NCI-H748 (cell line): ENCODE results near the gene CD2.

Experiments used
- DNase-seq: peaks from one replicate; lab custom pipeline; 2025; ENCODE audit not compliant: unreplicated experiment; lab: John Stamatoyannopoulos, UW

CD2 gene

DNA sequence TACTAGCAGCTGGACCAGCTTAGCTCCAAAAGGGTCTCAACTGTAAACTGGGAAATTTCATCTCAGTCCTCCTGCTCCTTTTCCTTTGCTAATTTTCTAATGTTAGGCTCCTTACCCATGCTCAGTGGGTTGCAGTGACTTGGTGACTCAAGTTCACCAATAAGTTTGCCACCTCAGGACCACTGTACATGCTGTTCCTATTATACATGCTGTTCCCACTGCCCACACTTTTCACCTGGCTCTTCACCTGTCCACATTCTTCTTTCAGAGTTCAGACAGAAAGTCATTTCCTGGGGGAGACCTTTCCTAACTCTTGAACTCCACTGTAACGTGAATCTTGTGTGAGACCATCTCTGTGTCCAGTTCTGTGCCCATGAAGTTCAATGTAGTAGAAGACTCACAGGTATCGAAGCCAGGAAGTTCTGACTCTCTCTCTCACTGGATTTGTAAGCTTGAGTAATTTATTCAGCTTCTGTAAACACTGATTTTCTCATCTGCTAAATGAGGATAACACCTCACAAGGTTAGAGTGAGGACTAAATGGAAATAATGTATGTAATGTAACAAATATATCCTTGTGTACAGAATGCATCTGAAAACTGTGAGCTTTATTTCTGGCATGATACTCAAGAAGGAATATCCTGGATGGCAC lies 17.9 kb downstream of the CD2 start:
- DNase-seq, result no peak

DNA sequence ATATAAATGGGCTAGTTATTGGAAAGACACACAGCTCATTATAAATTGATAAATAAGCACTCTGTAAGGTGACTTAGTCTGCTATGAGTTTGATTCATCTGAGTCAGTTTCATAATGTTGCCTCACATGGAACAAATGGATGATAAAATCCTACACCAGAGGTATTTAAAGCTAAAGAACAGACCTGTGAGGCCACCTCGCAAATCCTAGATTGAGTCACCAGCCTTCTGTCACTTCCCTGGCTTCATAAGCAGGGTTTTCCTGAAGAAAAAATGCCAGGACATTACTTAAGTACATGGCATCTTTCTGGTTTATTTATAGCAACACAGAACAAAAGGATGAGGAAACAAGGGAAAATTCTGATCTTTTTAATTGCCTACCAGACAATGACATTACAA lies 18.4 kb downstream of the CD2 start:
- DNase-seq, result no peak

DNA sequence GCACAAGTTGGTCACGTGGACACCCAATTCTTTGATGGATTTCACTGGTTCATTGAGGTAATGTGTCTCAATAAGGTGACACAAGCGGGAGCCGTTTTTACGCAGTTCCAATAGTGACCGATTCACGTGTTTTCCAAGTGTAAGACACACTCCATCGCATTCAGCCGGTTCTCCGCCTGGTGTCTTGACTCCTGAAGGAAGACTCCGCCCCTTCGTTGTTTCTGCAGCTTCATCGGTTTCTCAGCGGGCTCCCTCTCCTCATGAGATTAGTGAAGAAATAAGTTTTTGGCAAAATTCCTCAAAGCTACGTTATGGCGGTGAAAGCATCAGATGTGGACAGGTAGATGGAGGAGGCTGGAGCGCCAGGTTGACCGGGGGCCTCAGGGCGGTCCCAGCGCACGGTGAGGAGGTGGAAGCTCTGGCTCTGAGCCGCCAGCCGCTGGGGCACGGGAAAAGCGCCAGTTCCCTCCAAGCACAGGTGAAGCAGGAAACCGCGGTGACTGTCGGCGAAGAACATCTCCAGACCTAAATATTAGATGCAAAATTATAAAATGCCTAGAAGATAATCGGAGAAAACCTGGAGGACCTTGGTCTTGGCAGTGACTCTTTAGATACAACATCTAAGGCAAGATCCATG lies 21.0 kb downstream of the CD2 start:
- no peak for DNase-seq

DNA sequence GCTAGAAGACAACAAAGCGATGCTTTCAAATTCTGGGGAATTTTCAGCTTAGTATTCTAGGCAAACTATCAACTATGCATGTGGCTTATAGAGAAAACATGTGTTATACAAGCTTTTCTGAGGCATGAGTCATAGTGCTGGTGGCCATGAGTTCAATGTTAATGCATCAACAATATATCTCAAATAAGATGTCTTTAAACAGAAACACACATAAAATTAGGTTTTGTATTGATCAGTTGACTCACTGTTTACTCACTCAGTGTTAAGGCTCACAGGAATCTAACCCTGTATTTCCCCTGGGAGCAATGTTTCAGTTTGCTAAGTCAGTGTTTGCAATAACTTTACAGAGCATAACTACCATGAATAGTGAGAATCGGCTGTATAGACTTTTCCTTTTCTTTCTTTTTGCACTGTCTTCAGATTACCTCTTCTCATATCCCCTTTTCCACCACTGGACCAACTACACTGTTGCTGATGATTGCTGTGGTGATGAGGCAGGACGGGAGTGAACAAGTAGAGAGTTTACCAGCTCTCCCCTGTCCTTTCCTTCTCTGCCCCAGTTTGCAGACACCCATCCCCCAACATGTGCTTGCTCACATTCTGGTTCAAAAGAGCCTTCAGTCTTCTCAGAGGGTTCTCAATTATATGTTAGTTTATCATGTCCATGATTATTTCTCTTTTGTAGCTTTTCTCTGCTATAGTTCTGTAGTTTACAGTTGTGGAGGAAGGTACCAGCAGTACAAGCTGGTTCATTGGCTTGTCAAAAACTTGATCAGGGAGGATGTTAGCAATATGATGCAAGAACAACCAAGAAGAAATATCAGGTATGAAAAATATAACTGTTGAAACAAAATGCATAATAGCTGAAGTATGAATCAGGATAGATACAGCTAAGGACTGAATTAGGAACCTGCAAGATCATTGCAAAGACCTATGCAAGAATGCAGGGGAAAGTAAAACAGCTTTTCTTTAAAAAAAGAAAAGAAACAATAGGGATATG lies 23.9 kb downstream of the CD2 start:
- DNase-seq, result no peak

DNA sequence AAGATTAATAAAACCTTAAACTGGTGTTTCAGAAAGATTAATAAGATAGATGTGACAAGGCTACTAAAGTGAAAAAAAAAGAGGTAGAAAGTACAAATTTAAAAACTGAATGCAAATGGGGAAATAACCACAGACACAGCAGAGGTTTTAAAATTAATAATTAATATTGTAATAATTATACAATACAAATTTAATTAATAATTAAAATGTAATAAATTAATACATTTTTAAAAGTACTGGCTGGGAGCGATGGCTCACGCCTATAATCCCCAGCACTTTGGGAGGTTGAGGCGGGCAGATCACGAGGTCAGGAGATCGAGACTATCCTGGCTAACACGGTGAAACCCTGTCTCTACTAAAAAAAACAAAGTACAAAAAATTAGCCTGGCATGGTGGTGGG lies 26.8 kb downstream of the CD2 start:
- DNase-seq, result no peak

DNA sequence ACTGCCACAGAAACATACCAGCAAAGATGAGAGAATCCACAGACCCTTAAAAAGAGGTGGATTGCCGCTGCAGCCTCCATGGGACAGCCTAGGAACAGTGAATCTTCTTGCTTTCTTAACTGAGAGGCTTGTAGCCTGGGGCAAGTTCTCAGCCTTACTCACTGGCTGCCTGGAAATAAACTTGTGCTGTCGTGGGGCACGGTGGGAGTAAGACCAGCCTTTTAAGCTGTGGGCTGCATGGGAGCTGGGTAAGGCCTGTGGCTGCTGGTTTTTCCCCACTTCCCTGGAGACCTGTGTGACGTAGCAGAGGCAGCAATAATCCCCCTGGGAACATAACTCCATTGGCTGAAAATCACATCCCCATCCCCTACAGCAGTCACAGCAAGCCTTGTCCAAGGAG lies 30.8 kb downstream of the CD2 start:
- DNase-seq, result no peak

DNA sequence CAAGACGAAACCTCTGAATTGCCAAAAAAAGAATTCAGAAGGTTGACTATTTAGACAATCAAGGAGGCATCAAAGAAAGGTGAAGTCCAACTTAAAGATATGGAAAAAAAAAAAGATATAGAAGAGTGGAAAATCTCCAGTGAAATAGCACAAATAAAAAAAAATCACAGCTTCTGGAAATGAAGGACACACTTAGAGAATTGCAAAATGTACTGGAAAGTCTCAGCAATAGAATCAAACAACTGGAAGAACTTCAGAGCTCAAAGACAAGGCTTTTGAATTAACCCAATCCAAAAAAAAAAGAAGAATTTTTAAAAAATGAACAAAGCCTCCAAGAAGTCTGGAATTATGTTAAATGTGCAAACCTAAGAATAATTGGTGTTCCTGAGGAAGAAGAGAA lies 31.8 kb downstream of the CD2 start:
- no peak for DNase-seq

DNA sequence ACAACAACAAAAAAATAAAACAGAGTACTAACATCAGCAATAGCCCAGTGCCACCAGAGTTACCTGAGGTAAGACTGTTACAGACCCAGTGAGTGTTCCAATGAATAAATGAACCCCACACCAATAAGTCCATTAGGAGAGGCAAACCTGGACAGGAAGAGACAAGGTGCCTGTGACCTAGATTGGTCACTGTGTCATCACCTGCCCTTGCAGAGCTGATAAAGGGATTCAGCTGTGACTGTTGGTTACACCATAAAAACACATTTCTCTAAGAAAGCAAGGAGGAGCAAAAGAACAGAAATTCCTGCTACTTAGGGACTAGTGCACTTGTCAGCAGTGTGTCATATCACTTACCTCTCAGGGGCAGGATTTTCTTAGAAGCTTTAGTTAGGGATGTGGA lies 37.5 kb downstream of the CD2 start:
- DNase-seq, result no peak

DNA sequence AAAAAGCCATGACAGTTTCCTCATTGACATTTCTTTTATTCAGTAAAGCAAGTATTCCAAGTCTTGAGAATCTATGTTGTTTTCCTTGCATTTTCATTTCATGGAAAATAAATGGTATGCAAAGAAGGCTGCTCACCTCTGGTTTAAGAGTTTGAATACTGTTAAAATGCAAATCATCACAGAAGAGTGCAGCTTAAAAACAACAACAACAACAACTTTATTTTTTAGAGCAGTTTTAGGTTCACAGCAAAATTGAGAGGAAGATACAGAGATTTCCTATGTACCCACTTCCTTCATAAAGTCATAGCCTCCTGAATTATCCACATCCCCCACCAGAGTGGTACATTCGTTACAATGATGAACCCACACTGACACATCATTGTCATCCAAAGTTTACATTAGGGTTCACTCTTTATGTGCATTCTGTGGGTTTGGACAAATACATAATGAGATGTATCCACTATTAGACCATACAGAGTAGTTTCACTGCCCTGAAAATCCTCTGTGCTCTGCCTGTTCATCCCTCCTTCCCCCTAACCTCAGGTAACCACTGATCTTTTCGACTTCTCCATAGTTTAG lies 39.2 kb downstream of the CD2 start:
- no peak for DNase-seq

DNA sequence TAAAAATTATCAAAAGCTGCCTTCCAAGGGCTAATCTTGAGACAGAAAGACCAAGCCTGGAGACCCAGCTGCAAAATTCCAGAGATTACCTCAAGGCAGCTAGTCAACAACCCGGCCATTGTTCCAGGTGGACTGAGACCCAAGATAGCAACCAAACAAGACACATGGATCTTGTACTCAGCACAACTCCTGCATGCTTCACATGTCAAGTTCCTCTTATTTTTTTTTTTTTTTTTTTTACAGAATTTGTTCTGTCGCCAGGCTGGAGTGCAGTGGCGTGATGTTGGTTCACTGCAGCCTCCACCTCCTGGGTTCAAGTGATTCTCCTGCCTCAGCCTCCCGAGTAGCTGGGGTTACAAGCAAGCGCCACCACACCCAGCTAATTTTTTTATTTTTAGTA lies 40.1 kb downstream of the CD2 start:
- DNase-seq, result no peak

DNA sequence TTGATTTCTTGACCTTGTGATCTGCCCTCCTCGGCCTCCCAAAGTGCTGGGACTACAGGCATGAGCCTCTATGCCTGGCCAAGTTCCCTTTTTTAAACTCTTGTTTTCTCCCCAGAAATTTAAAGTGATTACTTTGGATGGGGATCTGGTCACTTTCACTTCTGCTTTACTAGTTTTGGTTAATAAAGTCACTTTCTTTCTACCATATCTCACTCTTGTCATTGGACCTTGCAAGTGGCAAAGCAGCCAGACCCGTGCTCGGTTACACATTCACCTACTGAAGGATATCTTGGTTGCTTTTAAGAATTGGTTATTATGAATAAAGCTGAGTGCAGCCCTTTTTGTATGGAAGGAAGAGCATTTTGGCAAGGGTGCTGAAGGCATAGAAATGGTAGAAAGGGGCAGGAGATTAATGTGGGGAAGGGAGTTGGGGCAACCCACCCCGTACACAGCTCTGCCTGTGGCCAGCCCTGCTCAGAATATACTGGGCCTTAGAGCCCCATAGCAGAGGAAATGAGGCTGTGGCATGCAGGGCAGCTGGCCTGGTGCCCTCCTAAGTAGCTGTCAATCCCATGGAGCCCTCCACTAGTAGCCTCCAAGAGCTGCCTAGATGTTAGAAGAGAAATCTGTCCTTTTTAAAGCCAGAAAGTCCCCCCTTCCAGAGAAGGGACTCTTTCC lies 40.7 kb downstream of the CD2 start:
- no peak for DNase-seq

DNA sequence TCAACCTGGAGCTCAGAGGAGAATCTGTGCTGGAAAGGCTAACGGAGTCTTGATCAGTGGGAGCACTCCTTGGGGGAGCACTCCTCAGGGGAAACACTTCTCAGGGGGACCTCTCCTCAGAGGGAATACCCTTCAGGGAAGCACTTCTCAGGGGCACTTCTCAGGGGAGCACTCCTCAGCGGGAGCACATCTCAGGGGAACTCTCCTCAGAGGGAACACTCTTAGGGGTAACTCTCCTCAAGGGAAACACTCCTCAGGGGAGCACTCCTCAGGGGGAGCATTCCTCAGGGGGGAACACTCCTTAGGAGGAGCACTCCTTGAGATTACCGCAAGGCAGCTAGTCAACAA lies 41.2 kb downstream of the CD2 start:
- no peak for DNase-seq

DNA sequence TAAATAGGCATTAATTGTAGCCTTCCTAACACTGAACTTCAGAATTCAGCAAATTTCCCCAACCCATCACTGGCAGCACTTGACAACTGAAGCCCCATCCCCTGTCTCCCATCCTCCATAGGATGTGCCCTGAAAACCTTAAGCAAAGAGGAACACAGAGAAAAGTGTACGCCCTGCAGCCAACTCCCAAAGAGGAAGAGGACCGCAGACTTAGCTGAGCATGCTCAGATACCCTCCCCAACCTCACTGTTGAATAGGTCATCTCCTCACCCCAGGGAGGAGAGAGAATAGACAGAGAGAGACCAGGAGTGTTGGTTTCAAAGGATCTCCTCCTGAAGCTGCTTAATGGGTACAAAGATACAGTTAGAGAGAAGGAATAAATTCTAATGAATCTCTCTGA lies 50.5 kb downstream of the CD2 start:
- DNase-seq, result no peak

DNA sequence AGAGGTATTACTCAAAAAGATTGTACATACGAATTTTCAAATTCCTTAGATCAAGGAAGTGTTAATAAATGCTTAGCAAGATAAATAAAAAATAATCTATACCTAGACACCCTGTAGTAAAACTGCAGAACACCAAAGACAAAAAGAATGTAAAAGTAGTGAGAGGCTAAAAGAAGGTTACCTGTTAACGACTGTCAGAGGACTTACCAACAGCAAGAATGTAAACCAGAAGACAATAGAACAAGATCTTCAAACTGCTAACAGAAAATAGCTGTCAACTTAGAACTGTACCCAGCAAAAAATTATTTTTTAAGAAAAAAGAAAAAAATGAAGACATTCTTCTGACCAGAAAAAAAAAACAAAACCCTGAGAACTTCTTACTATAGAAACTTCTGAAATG lies 51.2 kb downstream of the CD2 start:
- no peak for DNase-seq

DNA sequence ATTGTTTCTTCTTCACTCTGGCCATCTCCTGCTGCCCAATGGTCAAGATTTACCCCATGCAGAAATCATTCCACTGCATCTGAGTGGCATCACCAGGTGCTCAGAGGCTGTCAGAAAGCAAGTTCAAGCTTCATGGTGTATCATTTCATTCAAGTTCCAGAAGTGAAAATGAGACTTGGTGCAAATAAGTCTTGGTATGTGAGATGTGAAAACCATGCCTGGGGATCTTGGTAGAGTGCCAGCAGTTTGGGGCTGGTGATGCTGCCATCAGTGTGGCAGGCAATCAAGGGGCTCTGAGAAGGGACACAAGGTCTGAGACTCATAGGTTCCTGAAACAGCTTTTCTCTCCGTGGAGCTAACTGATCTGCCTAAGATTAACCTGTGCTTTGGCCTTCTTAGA lies 52.0 kb downstream of the CD2 start:
- DNase-seq, result no peak

DNA sequence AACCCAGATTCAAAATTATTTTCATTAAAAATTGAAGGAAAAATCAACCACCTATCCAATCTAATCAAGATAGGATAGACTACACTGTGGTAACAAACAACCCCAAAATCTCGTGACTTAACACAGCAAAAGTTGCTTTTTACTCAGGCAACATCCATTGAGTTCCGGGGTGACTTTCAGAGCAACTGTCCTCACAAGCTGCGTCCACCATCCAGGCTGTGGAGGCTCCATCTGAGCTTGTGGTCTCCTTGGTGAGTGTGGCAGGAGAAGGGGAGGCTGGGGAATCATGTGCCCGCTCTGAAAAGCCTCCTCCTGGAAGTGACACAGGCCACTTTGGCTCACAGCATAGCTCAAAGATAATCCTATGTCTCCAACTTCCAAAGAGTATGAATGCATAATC lies 52.4 kb downstream of the CD2 start:
- no peak for DNase-seq

DNA sequence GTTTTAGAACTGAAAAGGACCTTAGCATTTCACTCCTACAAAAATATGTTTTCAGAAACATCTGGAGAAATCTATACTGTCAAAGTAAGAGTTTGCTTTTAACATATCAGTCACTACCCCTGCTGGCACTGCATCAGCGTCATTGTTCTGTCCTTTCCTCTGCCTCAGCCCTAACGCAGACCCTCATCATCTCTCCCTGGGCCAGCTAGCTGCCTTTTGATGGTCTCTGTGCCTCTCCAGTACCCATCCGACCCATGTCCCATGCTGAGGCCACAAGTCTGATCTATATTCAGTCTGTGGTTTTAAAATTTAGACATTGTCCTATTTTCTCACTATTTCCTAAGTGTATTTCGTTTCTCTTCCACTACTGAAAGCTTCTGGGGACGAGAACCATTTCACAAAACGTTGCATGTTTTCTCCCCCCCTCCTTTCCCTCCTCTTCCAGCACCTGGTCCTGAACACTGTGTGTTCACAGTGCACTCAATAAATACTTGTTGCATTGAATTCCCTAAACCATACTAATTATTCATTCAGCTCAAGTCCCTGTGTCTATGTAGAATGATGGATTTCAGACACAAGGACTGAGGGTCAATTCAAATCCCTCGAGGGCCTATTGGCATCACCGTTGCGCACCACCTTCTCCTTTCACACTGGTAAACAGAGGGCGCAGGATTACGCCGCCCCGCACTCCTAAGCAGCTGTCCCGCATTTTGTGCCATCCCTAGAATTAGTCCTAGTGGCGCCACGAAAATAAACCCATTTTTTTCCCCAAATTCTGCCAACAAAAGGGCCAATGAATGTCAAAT lies 53.4 kb downstream of the CD2 start:
- DNase-seq, result no peak

DNA sequence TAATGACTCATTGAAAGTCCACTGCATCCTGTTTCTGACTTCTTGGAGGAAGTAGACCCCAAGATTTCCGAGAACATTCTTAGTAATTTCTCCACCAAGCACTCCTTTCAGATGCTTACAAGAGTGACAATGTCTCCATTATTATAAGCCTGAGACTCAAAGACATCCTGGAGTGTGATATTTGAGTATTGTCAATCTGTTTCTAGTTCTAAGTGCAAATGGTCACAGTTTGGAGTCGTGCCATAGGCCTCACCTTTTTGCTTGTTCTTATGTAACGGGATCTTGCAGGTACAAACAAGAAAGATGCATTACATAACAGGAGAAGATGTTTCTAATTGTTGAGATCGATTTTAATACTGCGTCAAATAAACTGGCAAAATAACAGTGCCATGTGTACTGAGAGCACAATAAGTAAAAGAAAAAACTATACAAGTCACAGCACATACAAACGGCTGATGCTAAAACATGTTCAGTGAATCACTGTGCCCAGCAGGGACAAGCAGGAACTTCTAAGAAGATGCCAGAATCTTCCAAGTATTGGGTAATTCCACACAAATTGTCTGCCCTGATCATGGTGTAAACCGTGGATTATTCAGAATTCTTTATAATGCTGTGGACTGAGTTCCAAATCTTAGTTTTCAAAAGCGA lies 54.1 kb downstream of the CD2 start:
- no peak for DNase-seq

DNA sequence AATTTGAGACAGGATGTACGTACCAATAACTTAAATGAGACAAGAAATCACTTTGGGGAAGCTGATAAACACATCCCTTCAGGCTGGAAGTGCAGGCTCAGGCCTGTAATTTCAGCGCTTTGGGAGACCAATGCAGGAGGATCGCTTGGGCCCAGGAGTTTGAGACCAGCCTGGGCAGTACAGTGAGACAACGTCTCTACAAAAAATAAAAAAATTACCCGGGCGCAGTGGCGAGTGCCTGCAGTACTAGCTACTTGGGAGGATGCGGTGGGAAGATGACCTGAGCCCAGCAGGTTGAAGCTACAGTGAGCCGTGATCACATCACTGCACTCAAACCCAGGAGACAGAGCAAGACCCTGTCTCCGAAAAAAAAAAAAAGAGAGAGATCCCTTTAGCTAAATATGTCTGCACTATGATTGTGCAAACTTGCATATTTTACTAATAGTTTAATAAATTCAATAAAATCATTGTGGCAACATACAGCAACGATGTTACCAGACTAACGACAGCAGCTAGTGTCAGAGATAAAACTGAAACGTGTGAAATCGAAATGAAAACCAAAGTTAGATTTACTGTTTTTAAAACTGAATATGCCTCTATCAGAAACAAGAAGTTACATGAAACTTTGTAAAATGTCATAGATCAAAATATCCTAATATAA lies 54.7 kb downstream of the CD2 start:
- DNase-seq, result no peak
